ENCODE results near the gene ACAP1.

Gene ACAP1

GRCh38 chr17:7348478-7349242, 12.3 kb downstream of the ACAP1 start:
- H3K27me3 ChIP-seq (ENCODE audit: low read depth, low read length), result no peaks in the 10 kb centered on the region
- no peak overlapping the region for H3K4me2 ChIP-seq (ENCODE audit: low read length)
- H3K4me1 ChIP-seq (ENCODE audit: low read length), result peaks cover 6% of the 10 kb centered on the region; the same call in 1 of the 2 replicates
- no peak overlapping the region for H3K27ac ChIP-seq (ENCODE audit: low read length)
- H3K9ac ChIP-seq (ENCODE audit: low read length), result no peak overlapping the region
- H3K9me3 ChIP-seq (ENCODE audit: insufficient read depth, low read length), result no peaks in the 10 kb centered on the region
- no peaks in the 10 kb centered on the region for H3K36me3 ChIP-seq (replicated peaks; ENCODE audit: low read depth, low read length)
- no peak overlapping the region for H2AFZ ChIP-seq (ENCODE audit: low read depth, low read length)
- no peak for TF ChIP-seq EZH2phosphoT487 (IDR thresholded peaks at IDR 0.05; ENCODE audit: low read depth)
- TF ChIP-seq, protein P1, sequence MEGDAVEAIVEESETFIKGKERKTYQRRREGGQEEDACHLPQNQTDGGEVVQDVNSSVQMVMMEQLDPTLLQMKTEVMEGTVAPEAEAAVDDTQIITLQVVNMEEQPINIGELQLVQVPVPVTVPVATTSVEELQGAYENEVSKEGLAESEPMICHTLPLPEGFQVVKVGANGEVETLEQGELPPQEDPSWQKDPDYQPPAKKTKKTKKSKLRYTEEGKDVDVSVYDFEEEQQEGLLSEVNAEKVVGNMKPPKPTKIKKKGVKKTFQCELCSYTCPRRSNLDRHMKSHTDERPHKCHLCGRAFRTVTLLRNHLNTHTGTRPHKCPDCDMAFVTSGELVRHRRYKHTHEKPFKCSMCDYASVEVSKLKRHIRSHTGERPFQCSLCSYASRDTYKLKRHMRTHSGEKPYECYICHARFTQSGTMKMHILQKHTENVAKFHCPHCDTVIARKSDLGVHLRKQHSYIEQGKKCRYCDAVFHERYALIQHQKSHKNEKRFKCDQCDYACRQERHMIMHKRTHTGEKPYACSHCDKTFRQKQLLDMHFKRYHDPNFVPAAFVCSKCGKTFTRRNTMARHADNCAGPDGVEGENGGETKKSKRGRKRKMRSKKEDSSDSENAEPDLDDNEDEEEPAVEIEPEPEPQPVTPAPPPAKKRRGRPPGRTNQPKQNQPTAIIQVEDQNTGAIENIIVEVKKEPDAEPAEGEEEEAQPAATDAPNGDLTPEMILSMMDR (IDR thresholded peaks at IDR 0.05; ENCODE audit: low read depth, low read length), result no peak
- H4K20me1 ChIP-seq (ENCODE audit: insufficient read depth, low read length), result no peaks in the 10 kb centered on the region
- H3K79me2 ChIP-seq (ENCODE audit: low read length), result no peaks in the 10 kb centered on the region
- H3K4me3 ChIP-seq (ENCODE audit: low read length), result no peak overlapping the region

DNA sequence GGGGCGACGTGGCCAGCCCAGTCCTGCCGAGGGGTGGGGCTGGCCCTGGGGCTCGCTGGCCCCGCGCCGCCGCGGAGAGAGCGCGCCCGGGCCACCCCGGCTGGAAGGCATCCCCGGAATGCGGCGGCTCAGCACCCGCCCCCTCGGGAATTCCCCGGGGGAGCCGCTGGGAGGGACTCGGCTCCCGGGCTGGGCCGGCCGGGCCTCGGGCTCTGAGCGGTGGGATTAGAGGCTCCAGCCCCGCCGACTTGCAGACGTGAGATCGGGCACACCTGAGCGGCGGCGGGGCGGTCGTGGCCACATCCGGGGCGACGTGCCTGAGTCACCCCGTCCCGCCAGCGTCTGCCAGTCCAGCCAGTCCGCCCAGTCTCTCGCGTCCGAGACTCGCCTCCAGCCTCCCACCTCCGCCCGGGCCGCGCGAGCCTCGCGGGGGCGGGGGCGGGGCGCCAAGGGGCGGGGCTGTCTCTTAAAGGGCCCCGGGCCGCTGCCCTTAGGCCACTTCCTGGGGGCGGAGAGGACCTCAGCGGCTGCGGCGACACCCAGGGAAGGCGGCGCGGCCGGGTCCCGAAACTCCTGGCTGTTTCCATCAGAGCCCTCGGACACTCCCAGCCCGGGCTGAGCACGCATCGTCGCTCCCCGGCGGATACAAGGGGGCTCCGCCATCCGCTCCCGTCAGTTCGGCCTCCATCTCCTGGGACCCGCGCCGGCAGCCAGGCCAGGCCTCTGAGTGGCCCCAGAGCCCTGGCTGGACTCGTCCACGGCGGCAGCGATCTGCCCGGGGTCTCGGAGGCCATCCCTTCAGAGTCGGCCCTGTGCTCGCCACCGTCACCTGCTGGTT, 15.6 kb downstream of the ACAP1 start, which contains the start of gene KCTD11:
Gene KCTD11 (plus strand): TSS at position 498 of the 838 bp plus-strand sequence.
- H3K79me2 ChIP-seq (ENCODE audit: low read length), result no peaks in the 10 kb centered on the region
- H3K36me3 ChIP-seq (replicated peaks; ENCODE audit: low read depth, low read length), result no peaks in the 10 kb centered on the region
- peak within 1 kb of the TSS; percentile 91 for H3K4me3 ChIP-seq (ENCODE audit: low read length)
- peak within 1 kb of the TSS; percentile 86 for H3K9ac ChIP-seq (ENCODE audit: low read length)
- H4K20me1 ChIP-seq (ENCODE audit: insufficient read depth, low read length), result no peaks in the 10 kb centered on the region
- no peaks in the 10 kb centered on the region for H3K9me3 ChIP-seq (ENCODE audit: insufficient read depth, low read length)
- peak within 1 kb of the TSS; percentile 84 for H3K4me2 ChIP-seq (ENCODE audit: low read length)
- H2AFZ ChIP-seq (ENCODE audit: low read depth, low read length), result peak within 1 kb of the TSS; percentile 56; the same call in 1 of the 2 replicates
- H3K4me1 ChIP-seq (ENCODE audit: low read length), result peaks cover 11% of the 10 kb centered on the region
- no peaks in the 10 kb centered on the region for H3K27me3 ChIP-seq (ENCODE audit: low read depth, low read length)
- TF ChIP-seq EZH2phosphoT487 (IDR thresholded peaks at IDR 0.05; ENCODE audit: low read depth), result no peak
- TF ChIP-seq, protein P1 (IDR thresholded peaks at IDR 0.05; ENCODE audit: low read depth, low read length), result no peak
- H3K27ac ChIP-seq (ENCODE audit: low read length), result 0 out of 2 replicates have a peak within 1 kb of the TSS, but pooled peaks have one; percentile 25

- Histone ChIP-seq H3K4me1 (ENCODE audit: low read length) (peaks cover 11% of the 10 kb centered on the region), H4K20me1 (ENCODE audit: insufficient read depth, low read length) (no peaks in the 10 kb centered on the region), H3K4me3 (ENCODE audit: low read length) (peak overlapping the region; percentile 91)
Measured at GRCh38 chr17:7352503-7352889, 16.2 kb downstream of the ACAP1 start.

More at GRCh38 chr17:7352503-7352889, 16.2 kb downstream of the ACAP1 start:
- TF ChIP-seq, protein P1 (IDR thresholded peaks at IDR 0.05; ENCODE audit: low read depth, low read length), result peak; percentile 43
- TF ChIP-seq EZH2phosphoT487 (IDR thresholded peaks at IDR 0.05; ENCODE audit: low read depth), result no peak
- H2AFZ ChIP-seq (ENCODE audit: low read depth, low read length), result no peak overlapping the region
- peak overlapping the region; percentile 86 for H3K9ac ChIP-seq (ENCODE audit: low read length)
- no peaks in the 10 kb centered on the region for H3K36me3 ChIP-seq (replicated peaks; ENCODE audit: low read depth, low read length)
- peak overlapping the region; percentile 84 for H3K4me2 ChIP-seq (ENCODE audit: low read length)
- no peaks in the 10 kb centered on the region for H3K9me3 ChIP-seq (ENCODE audit: insufficient read depth, low read length)
- H3K27ac ChIP-seq (ENCODE audit: low read length), result no peak overlapping the region
- H3K79me2 ChIP-seq (ENCODE audit: low read length), result no peaks in the 10 kb centered on the region
- H3K27me3 ChIP-seq (ENCODE audit: low read depth, low read length), result no peaks in the 10 kb centered on the region
